AG04450 (cell line): ENCODE measurements around the gene RAB11FIP4. TPM values are rescaled to one million over a fixed set of nuclear protein-coding genes. Genes with fewer than 3 reads are reported as not detected.

Experiments
- CTCF ChIA-PET: fragments of 300-600, 350-600 bp; formaldehyde crosslinking; extraction: SDS; loops from one replicate; lab custom pipeline; 2022; ENCODE audit warnings: antibody characterized with exemption, inconsistent platforms; lab: Charles Lee
- POLR2A ChIA-PET: fragments of 350-600 bp; formaldehyde crosslinking; extraction: SDS; loops from one replicate; lab custom pipeline; 2021; ENCODE audit warnings: antibody characterized with exemption, inconsistent platforms; lab: Yijun Ruan, JAX
- DNase-seq: peaks from one replicate; pipeline ENCODE4 v3.0.0-alpha.2; 2011; ENCODE audit warnings: low read depth, low spot score
- H3K27ac ChIP-seq: one replicate; pipeline ENCODE4 v1.5.1; 2012; ENCODE audit warnings: low read depth, low read length, control low read depth
- H3K27me3 ChIP-seq: one replicate; pipeline ENCODE4 v1.6.0; 2012; ENCODE audit warnings: low read length; ENCODE audit not compliant: control insufficient read depth, insufficient read depth
- H3K4me3 ChIP-seq: 2 replicates; pipeline ENCODE4 v1.5.1; 2011; ENCODE audit warnings: mild to moderate bottlenecking, low read depth, low read length, control low read depth
- H3K9me3 ChIP-seq: 2 replicates; pipeline ENCODE4 v1.5.1; 2012; ENCODE audit warnings: low read length; ENCODE audit not compliant: control insufficient read depth, insufficient read depth
- polyA plus RNA-seq: library from polyadenylated mRNA; depleted of rRNA; stranded (reverse); fragments of >200 nt; gene quantifications from 2 replicates; pipeline ENCODE4 v1.2.3, GENCODE V29; 2011
- TF ChIP-seq, protein P1 (sequence below): IDR thresholded peaks from 2 replicates; pipeline ENCODE4 v1.5.1; 2011; ENCODE audit warnings: low read depth, low read length, control low read depth, inconsistent platforms

Gene RAB11FIP4
- polyA plus RNA-seq, 1 experiment, result 0.58 TPM

GRCh38 chr17:31512796-31513195 lies 121.3 kb downstream of the RAB11FIP4 start:
- no peak overlapping the region for H3K4me3 ChIP-seq
- peaks cover 14% of the 10 kb centered on the region for H3K27me3 ChIP-seq
- H3K27ac ChIP-seq, result no peak overlapping the region
- no peaks in the 10 kb centered on the region for H3K9me3 ChIP-seq
- POLR2A ChIA-PET, result no interaction called here
- DNase-seq, result no peak
- CTCF ChIA-PET, result no interaction called here
- TF ChIP-seq, protein P1, sequence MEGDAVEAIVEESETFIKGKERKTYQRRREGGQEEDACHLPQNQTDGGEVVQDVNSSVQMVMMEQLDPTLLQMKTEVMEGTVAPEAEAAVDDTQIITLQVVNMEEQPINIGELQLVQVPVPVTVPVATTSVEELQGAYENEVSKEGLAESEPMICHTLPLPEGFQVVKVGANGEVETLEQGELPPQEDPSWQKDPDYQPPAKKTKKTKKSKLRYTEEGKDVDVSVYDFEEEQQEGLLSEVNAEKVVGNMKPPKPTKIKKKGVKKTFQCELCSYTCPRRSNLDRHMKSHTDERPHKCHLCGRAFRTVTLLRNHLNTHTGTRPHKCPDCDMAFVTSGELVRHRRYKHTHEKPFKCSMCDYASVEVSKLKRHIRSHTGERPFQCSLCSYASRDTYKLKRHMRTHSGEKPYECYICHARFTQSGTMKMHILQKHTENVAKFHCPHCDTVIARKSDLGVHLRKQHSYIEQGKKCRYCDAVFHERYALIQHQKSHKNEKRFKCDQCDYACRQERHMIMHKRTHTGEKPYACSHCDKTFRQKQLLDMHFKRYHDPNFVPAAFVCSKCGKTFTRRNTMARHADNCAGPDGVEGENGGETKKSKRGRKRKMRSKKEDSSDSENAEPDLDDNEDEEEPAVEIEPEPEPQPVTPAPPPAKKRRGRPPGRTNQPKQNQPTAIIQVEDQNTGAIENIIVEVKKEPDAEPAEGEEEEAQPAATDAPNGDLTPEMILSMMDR, result no peak

DNA sequence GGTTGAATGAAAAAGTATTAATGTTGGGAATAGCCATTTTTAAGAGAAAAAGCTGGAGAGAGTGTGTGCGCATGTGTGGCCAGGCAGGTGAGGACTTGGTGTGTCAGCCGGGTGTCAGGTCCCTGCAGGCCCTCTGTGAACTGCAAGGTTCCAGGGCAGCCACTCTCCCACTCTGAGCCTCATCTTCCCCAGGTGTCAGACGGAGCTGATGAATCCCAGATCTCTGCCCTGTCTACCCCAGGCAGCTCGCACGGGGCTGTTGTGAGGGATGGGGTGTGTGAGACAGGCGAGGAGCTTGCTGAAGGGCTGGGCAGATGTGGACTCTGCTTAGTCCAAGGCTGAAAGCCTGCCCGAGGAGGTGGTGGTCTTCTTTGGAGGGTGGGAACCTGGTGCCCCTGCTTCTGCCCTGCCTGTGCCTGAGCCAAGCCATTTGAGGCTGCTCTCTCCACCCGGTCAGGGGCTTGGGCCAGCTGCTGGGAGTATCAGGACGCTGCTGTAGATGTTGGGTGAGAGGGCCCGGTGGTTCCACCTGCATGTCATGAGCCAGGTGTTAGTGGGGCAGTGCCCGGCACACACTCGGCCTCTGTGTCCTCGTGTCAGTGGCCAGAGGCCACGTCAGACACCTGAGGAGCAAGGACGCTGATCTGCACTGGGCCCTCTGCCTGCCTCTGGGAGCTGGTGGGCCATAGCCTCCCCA lies 122.4 kb downstream of the RAB11FIP4 start:
- Histone ChIP-seq H3K4me3 (no peak overlapping the region), H3K27me3 (peaks cover 13% of the 10 kb centered on the region), H3K27ac (no peak overlapping the region), H3K9me3 (no peaks in the 10 kb centered on the region)
- ChIA-PET CTCF (no interaction called here), POLR2A (no interaction called here)
- TF ChIP-seq, protein P1, result no peak
- no peak for DNase-seq

DNA sequence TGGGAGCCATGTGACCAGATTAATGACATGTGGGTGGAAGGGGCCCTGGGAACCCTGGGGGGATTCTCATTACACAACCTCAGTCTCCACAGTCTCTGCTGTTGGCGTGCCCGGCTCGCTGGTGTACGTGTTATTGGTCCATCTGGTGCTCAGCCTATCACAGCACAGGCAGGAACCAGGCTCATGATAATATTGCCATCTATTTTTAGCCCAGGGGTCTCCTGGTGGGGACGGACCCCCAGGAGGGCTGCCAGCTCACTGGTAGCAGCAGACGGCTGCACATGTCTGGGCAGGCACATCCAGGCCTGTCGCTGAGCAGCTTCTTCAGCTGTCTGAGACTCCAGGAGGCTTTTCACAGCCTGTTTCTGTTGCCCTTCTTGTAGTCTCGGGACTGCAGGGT lies 123.8 kb downstream of the RAB11FIP4 start:
- H3K9me3 ChIP-seq, result no peaks in the 10 kb centered on the region
- no peak overlapping the region for H3K27ac ChIP-seq
- TF ChIP-seq, protein P1, result no peak
- H3K27me3 ChIP-seq, result peaks cover 13% of the 10 kb centered on the region
- POLR2A ChIA-PET, result no interaction called here
- CTCF ChIA-PET, result interaction anchor here (0.9 kb wide), 1 partner anchor 9 kb away, joined by 3 read pairs; no protein-coding TSS in a partner anchor
- no peak overlapping the region for H3K4me3 ChIP-seq
- no peak for DNase-seq

DNA sequence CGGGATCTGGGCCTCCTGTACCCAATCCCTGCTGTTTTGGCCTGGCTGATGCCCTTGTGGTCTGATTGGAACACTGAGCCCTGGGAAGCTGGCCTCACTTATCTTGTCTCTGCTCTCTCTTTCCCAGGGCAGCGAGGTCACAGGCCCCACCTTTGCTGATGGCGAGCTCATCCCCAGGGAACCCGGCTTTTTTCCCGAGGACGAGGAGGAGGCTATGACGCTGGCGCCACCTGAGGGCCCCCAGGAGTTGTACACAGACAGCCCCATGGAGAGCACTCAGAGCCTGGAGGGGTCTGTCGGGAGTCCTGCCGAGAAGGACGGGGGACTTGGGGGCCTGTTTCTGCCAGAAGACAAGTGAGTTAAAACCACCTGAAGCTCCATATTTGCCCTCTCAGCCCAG lies 126.0 kb downstream of the RAB11FIP4 start:
- Histone ChIP-seq H3K4me3 (no peak overlapping the region), H3K9me3 (peaks cover 4% of the 10 kb centered on the region), H3K27me3 (peaks cover 11% of the 10 kb centered on the region), H3K27ac (no peak overlapping the region)
- ChIA-PET CTCF (interaction anchor here (1.3 kb wide), 1 partner anchor 80 kb away, joined by 4 read pairs; no protein-coding TSS in a partner anchor), POLR2A (no interaction called here)
- TF ChIP-seq, protein P1, result peak; percentile 23; the same call in 1 of the 2 replicates
- DNase-seq, result no peak

DNA sequence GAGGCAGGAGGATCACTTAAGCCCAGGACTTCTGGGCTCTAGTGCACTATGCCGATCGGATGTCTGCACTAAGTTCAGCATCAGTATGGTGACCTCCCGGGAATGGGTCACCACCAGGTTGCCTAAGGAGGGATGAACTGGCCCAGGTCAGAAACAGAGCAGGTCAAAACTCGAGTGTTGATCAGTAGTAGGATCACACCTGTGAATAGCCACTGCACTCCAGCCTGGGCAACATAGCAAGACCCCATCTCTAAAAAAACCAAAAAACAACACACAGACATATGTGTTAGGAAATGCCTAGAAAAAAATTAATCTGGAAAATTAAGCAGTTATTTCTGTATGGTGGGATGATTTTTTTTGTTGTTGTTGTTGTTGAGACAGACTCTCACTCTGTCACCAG lies 127.0 kb downstream of the RAB11FIP4 start:
- Histone ChIP-seq H3K27ac (no peak overlapping the region), H3K27me3 (peaks cover 9% of the 10 kb centered on the region), H3K9me3 (peaks cover 13% of the 10 kb centered on the region), H3K4me3 (no peak overlapping the region)
- DNase-seq, result no peak
- POLR2A ChIA-PET, result no interaction called here
- CTCF ChIA-PET, result interaction anchor here (0.8 to 1.3 kb wide), 2 partner anchors 80 to 81 kb away, joined by 3 to 4 read pairs; no protein-coding TSS in a partner anchor
- TF ChIP-seq, protein P1, result no peak
